G401 (cell line): ENCODE results near the gene BRD1. TPM values are rescaled to one million over a fixed set of nuclear protein-coding genes. Genes with fewer than 3 reads are reported as not detected.

Source experiments
- DNase-seq: peaks from one replicate; pipeline ENCODE4 v3.0.0-alpha.2; 2015; ENCODE audit warnings: low spot score
- in situ Hi-C: cut with HindIII; loops from 2 replicates; pipeline ENCODE4 v1.10.0; 2016; ENCODE audit warnings: low sequenced_read_pairs, mixed read lengths
- total RNA-seq: library from RNA; depleted of rRNA; stranded (reverse); fragments of >200 nt; shearing (Covaris generic); gene quantifications from 2 replicates; pipeline ENCODE4 v1.2.3, GENCODE V29; 2014

Gene BRD1
- total RNA-seq, 1 experiment from 2014 or later = 27.5 TPM

DNA sequence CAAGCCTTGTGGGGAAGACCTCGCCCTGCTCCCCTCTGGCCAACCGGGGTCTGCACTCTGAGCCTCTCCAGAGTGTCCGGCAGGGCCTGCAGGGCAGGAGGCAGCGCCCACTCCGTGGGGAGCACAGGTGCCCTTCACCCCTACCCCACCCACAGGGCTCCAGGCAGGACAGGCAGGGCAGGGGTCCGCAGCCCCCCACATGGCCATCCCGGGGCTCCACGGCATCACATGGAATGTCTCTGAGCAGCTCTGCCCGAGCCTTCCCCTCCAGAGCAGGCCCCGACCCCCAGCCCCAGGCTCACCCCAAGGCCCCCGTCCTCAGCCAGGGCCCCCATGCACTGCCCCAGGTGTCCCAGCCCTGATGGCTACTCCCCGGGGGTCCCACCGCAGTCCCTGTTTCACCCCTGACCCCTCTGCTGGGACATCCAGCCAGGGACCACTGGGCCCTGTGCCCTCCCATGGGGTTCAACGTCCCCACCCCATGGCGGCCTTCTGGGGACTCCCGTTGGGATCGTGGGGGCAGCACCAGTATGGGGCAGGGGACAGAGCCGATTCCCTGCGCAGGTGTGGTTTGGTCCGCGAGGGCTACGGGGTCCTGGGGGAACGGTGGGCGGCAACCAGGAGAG lies 77.7 kb downstream of the BRD1 start:
- in situ Hi-C loops = no loop called here
- no peak for DNase-seq

DNA sequence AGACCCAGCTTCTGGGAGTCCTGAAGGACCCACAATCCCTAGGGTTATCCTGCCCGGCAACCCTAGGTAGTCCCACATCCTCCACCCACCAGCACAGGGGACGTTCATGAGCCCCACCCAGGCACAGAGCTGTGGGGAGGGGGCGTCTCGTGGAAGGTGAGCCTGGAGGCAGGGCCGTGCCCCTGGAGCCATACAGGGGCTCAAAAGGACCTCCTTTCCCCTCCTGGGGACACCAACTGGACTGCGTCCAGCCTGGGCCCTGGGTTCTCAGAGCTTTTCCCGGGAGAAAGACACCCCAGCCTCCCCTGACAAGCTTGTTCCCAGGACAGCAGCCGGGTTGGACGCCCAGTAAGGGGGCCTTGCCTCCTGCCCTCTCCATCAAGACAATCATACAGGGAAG lies 78.4 kb downstream of the BRD1 start:
- no peak for DNase-seq
- in situ Hi-C loops = no loop called here

GRCh38 chr22:49748514-49748913 lies 79.2 kb downstream of the BRD1 start:
- in situ Hi-C loops = no loop called here
- no peak for DNase-seq

DNA sequence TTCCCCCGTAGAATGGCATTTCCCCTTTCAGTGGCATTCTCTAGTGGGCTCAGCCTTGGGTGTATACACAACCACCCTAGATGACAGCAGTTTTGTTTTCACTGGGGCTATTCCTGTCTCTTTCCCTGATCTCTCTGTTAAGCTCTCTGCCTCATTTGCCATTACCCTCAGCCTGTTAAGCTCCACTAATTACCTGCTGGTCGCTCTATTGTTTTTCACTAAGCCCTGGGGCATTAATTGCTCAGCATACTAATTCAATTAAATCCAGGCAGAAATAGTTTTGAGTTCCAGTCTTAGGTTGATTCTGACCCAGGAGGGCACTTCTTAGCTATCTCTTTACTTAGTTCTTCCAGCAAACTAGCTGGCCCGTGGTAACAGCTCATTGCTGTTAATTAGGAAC lies 80.0 kb downstream of the BRD1 start:
- DNase-seq = no peak
- in situ Hi-C loops = no loop called here

GRCh38 chr22:49747130-49747529 lies 80.5 kb downstream of the BRD1 start:
- no peak for DNase-seq
- in situ Hi-C loops = no loop called here

DNA sequence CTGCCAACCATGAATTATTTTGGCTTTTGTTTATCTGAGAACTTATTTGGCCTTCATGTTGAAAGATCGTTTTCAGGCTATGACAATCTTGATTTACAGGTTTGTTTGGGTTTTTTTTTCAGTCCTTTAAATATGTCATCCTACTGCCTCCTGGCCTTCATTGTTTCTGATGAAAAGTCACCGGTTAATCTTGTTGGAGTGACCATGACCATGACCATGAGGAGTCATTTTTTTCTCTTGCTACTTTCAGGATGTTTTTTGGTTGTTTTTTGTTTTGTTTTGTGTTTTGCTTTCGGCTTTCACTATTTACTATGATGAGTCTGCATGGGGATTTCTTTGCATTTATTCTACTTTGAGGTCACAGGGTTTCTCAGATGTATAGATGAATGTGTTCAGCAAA lies 81.6 kb downstream of the BRD1 start:
- in situ Hi-C loops = no loop called here
- no peak for DNase-seq

- no peak for DNase-seq
- in situ Hi-C loops = no loop called here
Observed at GRCh38 chr22:49740242-49740641, 87.4 kb downstream of the BRD1 start.

GRCh38 chr22:49739138-49739537 lies 88.5 kb downstream of the BRD1 start:
- in situ Hi-C loops = no loop called here
- no peak for DNase-seq

DNA sequence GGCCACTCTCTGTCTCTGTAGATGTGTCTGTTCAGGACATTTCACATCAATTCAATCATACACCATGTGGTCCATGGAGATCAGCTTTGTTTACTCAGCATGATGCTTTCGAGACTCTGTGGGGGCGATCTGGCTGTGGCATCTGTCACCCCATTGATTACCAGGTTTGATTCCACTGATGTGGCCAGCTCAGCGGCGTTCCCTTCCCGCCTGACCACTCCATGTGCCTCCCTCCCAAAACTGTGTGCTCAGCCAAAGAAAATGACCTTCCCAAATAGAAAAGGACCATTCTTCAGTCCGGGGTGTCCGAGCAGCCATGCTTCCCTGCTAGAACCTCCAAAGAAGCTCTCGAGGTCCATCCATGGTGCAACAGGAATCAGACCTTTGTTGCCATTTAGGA lies 89.1 kb downstream of the BRD1 start:
- in situ Hi-C loops = no loop called here
- no peak for DNase-seq

- in situ Hi-C loops = no loop called here
- no peak for DNase-seq
Observed at GRCh38 chr22:49738006-49738405, 89.7 kb downstream of the BRD1 start.

- DNase-seq = no peak
- in situ Hi-C loops = no loop called here
Observed at GRCh38 chr22:49737101-49737551, 90.5 kb downstream of the BRD1 start.

GRCh38 chr22:49736538-49736937 lies 91.1 kb downstream of the BRD1 start:
- DNase-seq = no peak
- in situ Hi-C loops = no loop called here

DNA sequence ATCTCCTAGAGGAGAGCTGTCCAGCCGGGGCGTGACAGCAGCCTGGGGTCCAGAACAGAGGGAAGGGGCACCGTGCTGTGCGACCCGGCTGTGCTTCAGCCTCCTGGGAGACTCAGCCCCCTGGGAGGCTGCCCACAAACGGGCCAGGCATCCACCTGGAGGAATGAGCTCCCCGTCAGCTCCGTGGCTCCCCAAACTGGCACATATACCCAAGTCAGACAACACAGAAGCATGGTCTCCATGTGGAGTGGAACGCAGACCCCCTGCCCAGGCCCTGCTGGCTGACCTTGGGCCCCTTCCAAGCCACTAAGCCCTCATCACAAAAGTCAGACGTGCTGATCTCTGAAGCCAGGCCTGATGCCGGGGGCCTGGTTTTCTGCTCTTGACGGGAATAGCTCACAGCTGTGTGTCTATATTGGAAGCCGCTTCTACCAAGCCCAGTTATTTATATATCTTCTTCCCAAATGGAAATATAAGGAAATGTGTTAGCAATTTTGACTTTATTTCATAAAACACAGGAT lies 91.7 kb downstream of the BRD1 start:
- in situ Hi-C loops = no loop called here
- no peak for DNase-seq

- no peak for DNase-seq
- in situ Hi-C loops = no loop called here
Observed at GRCh38 chr22:49735411-49735900, 92.2 kb downstream of the BRD1 start.

GRCh38 chr22:49734882-49735281 lies 92.8 kb downstream of the BRD1 start:
- in situ Hi-C loops = no loop called here
- DNase-seq = no peak

DNA sequence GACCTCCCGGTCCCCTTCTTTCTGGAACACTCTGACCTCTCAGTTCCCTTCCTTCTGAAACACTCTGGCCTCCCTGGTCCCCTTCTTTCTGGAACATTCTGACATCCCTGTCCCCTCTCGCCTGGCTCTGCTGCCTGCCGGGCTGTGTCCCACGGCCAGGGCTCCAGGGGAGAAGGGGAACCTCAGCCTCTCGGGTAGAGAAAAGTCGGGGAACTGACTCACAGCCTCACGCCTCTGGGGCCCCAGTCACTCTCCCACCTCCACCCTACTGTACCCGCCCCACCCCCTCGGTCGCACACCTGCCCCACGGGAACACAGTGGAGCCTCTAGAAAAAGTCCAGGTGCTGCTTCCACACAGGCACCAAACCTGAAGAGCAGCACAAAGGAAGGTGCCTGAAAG lies 93.3 kb downstream of the BRD1 start:
- in situ Hi-C loops = no loop called here
- no peak for DNase-seq

- in situ Hi-C loops = no loop called here
- DNase-seq = no peak
Observed at GRCh38 chr22:49733631-49734030, 94.0 kb downstream of the BRD1 start.

DNA sequence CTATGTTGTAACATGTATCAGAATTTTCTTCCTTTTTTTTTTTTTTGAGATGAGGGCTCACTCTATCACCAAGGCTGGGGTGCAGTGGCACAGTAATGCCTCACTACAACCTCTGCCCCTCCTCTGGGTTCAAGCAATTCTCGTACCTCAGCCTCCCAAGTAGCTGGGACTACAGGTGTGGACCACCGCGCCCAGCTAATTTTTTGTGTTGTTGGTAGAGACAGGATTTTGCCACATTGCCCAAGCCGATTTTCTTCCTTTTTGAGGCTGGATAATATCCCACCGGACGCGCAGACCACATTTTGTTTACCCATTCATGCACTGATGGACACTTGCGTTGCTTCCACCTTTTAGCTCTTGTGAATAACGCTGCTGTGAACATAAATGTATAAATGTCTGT lies 97.0 kb downstream of the BRD1 start:
- in situ Hi-C loops = no loop called here
- DNase-seq = no peak

GRCh38 chr22:49728570-49729271 lies 99.0 kb downstream of the BRD1 start:
- in situ Hi-C loops = no loop called here
- no peak for DNase-seq

GRCh38 chr22:49727881-49728569 lies 99.6 kb downstream of the BRD1 start:
- in situ Hi-C loops = no loop called here
- no peak for DNase-seq
